ENCODE data around the gene WDR27.
A peak's percentile ranks its signal among the peaks of the same experiment; 100 is the strongest.

WDR27 gene

GRCh38 chr6:169568314-169569087, 133.3 kb downstream of the WDR27 start:
- Histone ChIP-seq H2AK5ac (ENCODE audit: low read length, severe bottlenecking) (no peak overlapping the region), H2BK5ac (ENCODE audit: low read depth, low read length, poor library complexity, severe bottlenecking) (no peak overlapping the region), H3K79me1 (replicated peaks; ENCODE audit: low read length, poor library complexity, severe bottlenecking) (peaks cover 2% of the 10 kb centered on the region), H3K18ac (ENCODE audit: low read depth in 1 of 2, low read length in 2 of 2) (no peak overlapping the region), H4K8ac (ENCODE audit: low read length) (no peak overlapping the region), H3K9me3 (ENCODE audit: control insufficient read depth, low read length) (no peaks in the 10 kb centered on the region), H2BK12ac (ENCODE audit: low read length in 2 of 2) (no peak overlapping the region), H3K23ac (ENCODE audit: low read length in 2 of 2) (no peak overlapping the region), H3K4me1 (ENCODE audit: control insufficient read depth, insufficient read depth, low read depth, low read length) (peaks cover 4% of the 10 kb centered on the region), H2BK120ac (ENCODE audit: low read depth, low read length) (no peak overlapping the region), H3K36me3 (ENCODE audit: control insufficient read depth in 1 of 2, insufficient read depth in 2 of 2, low read depth in 1 of 2, low read length in 2 of 2) (peaks cover 7 to 16% of the 10 kb centered on the region in 2 experiments), H3K4me3 (ENCODE audit: insufficient read depth in 1 of 2, low read depth in 1 of 2, low read length in 2 of 2) (no peak overlapping the region), H4K91ac (ENCODE audit: low read length) (peak overlapping the region; percentile 46), H3K9ac (ENCODE audit: low read length) (no peak overlapping the region), H3K4me2 (ENCODE audit: low read length, poor library complexity, severe bottlenecking) (no peak overlapping the region), H3K4ac (ENCODE audit: low read depth in 1 of 2, low read length in 2 of 2) (no peak overlapping the region), H3K14ac (ENCODE audit: low read length in 2 of 2) (no peak overlapping the region), H3K27ac (ENCODE audit: low read length, poor library complexity, severe bottlenecking) (no peak overlapping the region), H3K27me3 (ENCODE audit: control insufficient read depth in 1 of 2, insufficient read depth in 1 of 2, low read length in 2 of 2) (no peaks in the 10 kb centered on the region), H2BK15ac (ENCODE audit: low read depth, poor library complexity, severe bottlenecking) (no peak overlapping the region), H2AFZ (ENCODE audit: low read depth, low read length) (no peak overlapping the region)
- WGBS: 97% methylated on average over 8 of the region's 8 CpGs
- no peak for DNase-seq

GRCh38 chr6:169567819-169568218, 134.0 kb downstream of the WDR27 start:
- H4K91ac ChIP-seq (ENCODE audit: low read length): no peak overlapping the region
- 87% methylated on average over 11 of the region's 11 CpGs for WGBS
- DNase-seq: no peak
- no peak overlapping the region for H3K4ac ChIP-seq (ENCODE audit: low read depth in 1 of 2, low read length in 2 of 2)
- no peak overlapping the region for H3K27ac ChIP-seq (ENCODE audit: low read length, poor library complexity, severe bottlenecking)
- H3K23ac ChIP-seq (ENCODE audit: low read length in 2 of 2): no peak overlapping the region
- H3K36me3 ChIP-seq (ENCODE audit: control insufficient read depth in 1 of 2, insufficient read depth in 2 of 2, low read depth in 1 of 2, low read length in 2 of 2): peaks cover 7 to 16% of the 10 kb centered on the region in 2 experiments
- no peak overlapping the region for H3K14ac ChIP-seq (ENCODE audit: low read length in 2 of 2)
- H3K27me3 ChIP-seq (ENCODE audit: control insufficient read depth in 1 of 2, insufficient read depth in 1 of 2, low read length in 2 of 2): no peaks in the 10 kb centered on the region
- peaks cover 4% of the 10 kb centered on the region for H3K4me1 ChIP-seq (ENCODE audit: control insufficient read depth, insufficient read depth, low read depth, low read length)
- no peak overlapping the region for H2BK12ac ChIP-seq (ENCODE audit: low read length in 2 of 2)
- no peak overlapping the region for H3K4me2 ChIP-seq (ENCODE audit: low read length, poor library complexity, severe bottlenecking)
- no peaks in the 10 kb centered on the region for H3K9me3 ChIP-seq (ENCODE audit: control insufficient read depth, low read length)
- H2AK5ac ChIP-seq (ENCODE audit: low read length, severe bottlenecking): no peak overlapping the region
- H2AFZ ChIP-seq (ENCODE audit: low read depth, low read length): no peak overlapping the region
- no peak overlapping the region for H3K9ac ChIP-seq (ENCODE audit: low read length)
- H2BK15ac ChIP-seq (ENCODE audit: low read depth, poor library complexity, severe bottlenecking): no peak overlapping the region
- H2BK120ac ChIP-seq (ENCODE audit: low read depth, low read length): no peak overlapping the region
- H2BK5ac ChIP-seq (ENCODE audit: low read depth, low read length, poor library complexity, severe bottlenecking): no peak overlapping the region
- H3K4me3 ChIP-seq (ENCODE audit: insufficient read depth in 1 of 2, low read depth in 1 of 2, low read length in 2 of 2): no peak overlapping the region
- no peak overlapping the region for H4K8ac ChIP-seq (ENCODE audit: low read length)
- H3K79me1 ChIP-seq (replicated peaks; ENCODE audit: low read length, poor library complexity, severe bottlenecking): peaks cover 2% of the 10 kb centered on the region
- H3K18ac ChIP-seq (ENCODE audit: low read depth in 1 of 2, low read length in 2 of 2): no peak overlapping the region

- H3K18ac ChIP-seq (ENCODE audit: low read depth in 1 of 2, low read length in 2 of 2): no peak overlapping the region
- H2BK120ac ChIP-seq (ENCODE audit: low read depth, low read length): no peak overlapping the region
- peaks cover under 1% of the 10 kb centered on the region for H3K9me3 ChIP-seq (ENCODE audit: control insufficient read depth, low read length)
- H2BK12ac ChIP-seq (ENCODE audit: low read length in 2 of 2): no peak overlapping the region
- peaks cover 4% of the 10 kb centered on the region for H3K4me1 ChIP-seq (ENCODE audit: control insufficient read depth, insufficient read depth, low read depth, low read length)
- H2AFZ ChIP-seq (ENCODE audit: low read depth, low read length): no peak overlapping the region
- no peaks in the 10 kb centered on the region for H3K27me3 ChIP-seq (ENCODE audit: control insufficient read depth in 1 of 2, insufficient read depth in 1 of 2, low read length in 2 of 2)
- no peak overlapping the region for H4K8ac ChIP-seq (ENCODE audit: low read length)
- H3K4me3 ChIP-seq (ENCODE audit: insufficient read depth in 1 of 2, low read depth in 1 of 2, low read length in 2 of 2): no peak overlapping the region
- no peak overlapping the region for H3K4me2 ChIP-seq (ENCODE audit: low read length, poor library complexity, severe bottlenecking)
- H2AK5ac ChIP-seq (ENCODE audit: low read length, severe bottlenecking): no peak overlapping the region
- H3K14ac ChIP-seq (ENCODE audit: low read length in 2 of 2): no peak overlapping the region
- peaks cover 4% of the 10 kb centered on the region for H3K79me1 ChIP-seq (replicated peaks; ENCODE audit: low read length, poor library complexity, severe bottlenecking)
- no peak overlapping the region for H2BK15ac ChIP-seq (ENCODE audit: low read depth, poor library complexity, severe bottlenecking)
- H3K27ac ChIP-seq (ENCODE audit: low read length, poor library complexity, severe bottlenecking): no peak overlapping the region
- H4K91ac ChIP-seq (ENCODE audit: low read length): no peak overlapping the region
- H2BK5ac ChIP-seq (ENCODE audit: low read depth, low read length, poor library complexity, severe bottlenecking): no peak overlapping the region
- H3K4ac ChIP-seq (ENCODE audit: low read depth in 1 of 2, low read length in 2 of 2): no peak overlapping the region
- no peak for DNase-seq
- no peak overlapping the region for H3K23ac ChIP-seq (ENCODE audit: low read length in 2 of 2)
- 95% methylated on average over 19 of the region's 19 CpGs for WGBS
- peaks cover 7 to 16% of the 10 kb centered on the region in 2 experiments for H3K36me3 ChIP-seq (ENCODE audit: control insufficient read depth in 1 of 2, insufficient read depth in 2 of 2, low read depth in 1 of 2, low read length in 2 of 2)
- H3K9ac ChIP-seq (ENCODE audit: low read length): no peak overlapping the region
Observed at GRCh38 chr6:169566961-169567750, 134.7 kb downstream of the WDR27 start.

- WGBS: 82% methylated on average over 11 of the region's 11 CpGs
- Histone ChIP-seq H3K9ac (ENCODE audit: low read length) (no peak overlapping the region), H3K14ac (ENCODE audit: low read length in 2 of 2) (no peak overlapping the region), H3K4me2 (ENCODE audit: low read length, poor library complexity, severe bottlenecking) (no peak overlapping the region), H3K9me3 (ENCODE audit: control insufficient read depth, low read length) (peaks cover 7% of the 10 kb centered on the region), H3K27me3 (ENCODE audit: control insufficient read depth in 1 of 2, insufficient read depth in 1 of 2, low read length in 2 of 2) (no peaks in the 10 kb centered on the region), H2BK12ac (ENCODE audit: low read length in 2 of 2) (no peak overlapping the region), H2BK15ac (ENCODE audit: low read depth, poor library complexity, severe bottlenecking) (no peak overlapping the region), H2BK5ac (ENCODE audit: low read depth, low read length, poor library complexity, severe bottlenecking) (no peak overlapping the region), H3K27ac (ENCODE audit: low read length, poor library complexity, severe bottlenecking) (no peak overlapping the region), H2AK5ac (ENCODE audit: low read length, severe bottlenecking) (no peak overlapping the region), H2BK120ac (ENCODE audit: low read depth, low read length) (no peak overlapping the region), H3K23ac (ENCODE audit: low read length in 2 of 2) (no peak overlapping the region), H4K8ac (ENCODE audit: low read length) (no peak overlapping the region), H4K91ac (ENCODE audit: low read length) (no peak overlapping the region), H3K18ac (ENCODE audit: low read depth in 1 of 2, low read length in 2 of 2) (no peak overlapping the region), H3K4ac (ENCODE audit: low read depth in 1 of 2, low read length in 2 of 2) (no peak overlapping the region), H3K4me1 (ENCODE audit: control insufficient read depth, insufficient read depth, low read depth, low read length) (peaks cover 3% of the 10 kb centered on the region), H3K79me1 (replicated peaks; ENCODE audit: low read length, poor library complexity, severe bottlenecking) (peaks cover 4% of the 10 kb centered on the region), H3K36me3 (ENCODE audit: control insufficient read depth in 1 of 2, insufficient read depth in 2 of 2, low read depth in 1 of 2, low read length in 2 of 2) (peaks cover 7 to 16% of the 10 kb centered on the region in 2 experiments), H2AFZ (ENCODE audit: low read depth, low read length) (no peak overlapping the region), H3K4me3 (ENCODE audit: insufficient read depth in 1 of 2, low read depth in 1 of 2, low read length in 2 of 2) (no peak overlapping the region)
- no peak for DNase-seq
Observed at GRCh38 chr6:169566319-169566718, 135.5 kb downstream of the WDR27 start.
